ENCODE results near the gene ROCK2. TPM values are rescaled to one million over a fixed set of nuclear protein-coding genes. Genes with fewer than 3 reads are reported as not detected.

ROCK2 gene
- total RNA-seq, 1 donor from 2014 or later = 50.7 TPM

GRCh38 chr2:11310212-11310611 is 34.2 kb downstream of the ROCK2 start:
- peak; percentile 14 for DNase-seq (ENCODE audit: low read depth)

- no peak for DNase-seq (ENCODE audit: low read depth)
These were observed 34.7 kb downstream of the ROCK2 start for GRCh38 chr2:11309706-11310105.

GRCh38 chr2:11307764-11308415 is 36.5 kb downstream of the ROCK2 start:
- DNase-seq (ENCODE audit: low read depth) = no peak

- peak; percentile 21 for DNase-seq (ENCODE audit: low read depth)
These were observed 38.5 kb downstream of the ROCK2 start for GRCh38 chr2:11305958-11306357.

DNA sequence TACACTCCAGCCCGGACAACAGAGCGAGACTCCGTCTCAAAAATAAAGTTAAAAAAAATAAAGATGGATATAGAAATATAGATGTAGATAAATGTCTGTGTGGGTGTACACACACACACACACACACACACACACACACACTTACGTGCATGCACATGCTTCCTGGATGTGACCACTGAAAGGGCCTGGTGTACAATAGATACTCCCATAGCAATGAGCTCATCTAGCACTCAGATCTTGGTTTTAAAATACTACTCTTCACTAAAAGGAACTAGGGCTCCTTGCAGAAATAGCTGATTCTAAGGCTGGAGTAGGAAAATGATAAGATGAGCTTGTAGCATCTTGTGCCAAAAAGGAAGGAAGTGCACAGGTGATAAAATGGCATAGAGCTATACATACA is 39.1 kb downstream of the ROCK2 start:
- DNase-seq (ENCODE audit: low read depth) = no peak

- DNase-seq (ENCODE audit: low read depth) = no peak
These were observed 40.0 kb downstream of the ROCK2 start for GRCh38 chr2:11304476-11304875.

DNA sequence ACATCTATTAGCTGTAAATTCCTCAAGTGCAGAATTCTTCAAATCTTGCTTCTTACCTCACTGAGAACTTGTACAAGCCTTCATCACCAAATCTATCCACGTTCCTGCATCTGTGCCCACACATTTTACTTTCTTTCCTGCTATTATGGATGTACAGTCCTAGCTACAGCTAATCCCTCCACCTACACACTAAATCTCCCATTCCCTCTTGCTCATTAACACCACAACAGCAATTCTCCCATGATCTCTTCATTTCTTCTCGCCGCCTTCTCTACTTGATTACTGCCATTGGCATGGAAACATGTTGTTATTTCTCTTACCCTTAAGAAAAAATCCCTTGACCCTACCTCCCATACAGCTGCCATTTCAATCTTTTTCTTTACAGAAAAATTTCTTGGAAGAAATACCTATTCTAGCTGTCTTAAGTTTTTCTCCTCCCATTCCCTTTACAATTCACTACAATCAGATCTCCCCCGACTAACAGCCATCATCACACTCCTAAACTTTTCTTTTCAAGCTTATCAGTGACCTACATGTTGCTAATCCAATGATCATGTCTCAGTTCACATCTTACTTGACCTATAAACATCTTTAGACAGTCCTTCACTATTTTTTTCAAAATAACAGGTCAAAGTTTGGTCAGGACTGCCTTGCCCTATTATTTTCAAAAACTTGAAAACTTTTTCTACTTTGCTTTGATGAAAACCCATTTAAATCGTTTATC is 41.0 kb downstream of the ROCK2 start:
- no peak for DNase-seq (ENCODE audit: low read depth)

GRCh38 chr2:11299439-11299838 is 45.0 kb downstream of the ROCK2 start:
- DNase-seq (ENCODE audit: low read depth) = no peak

- DNase-seq (ENCODE audit: low read depth) = no peak
These were observed 45.8 kb downstream of the ROCK2 start for GRCh38 chr2:11298592-11298991.

GRCh38 chr2:11296401-11296800 is 48.0 kb downstream of the ROCK2 start:
- no peak for DNase-seq (ENCODE audit: low read depth)

DNA sequence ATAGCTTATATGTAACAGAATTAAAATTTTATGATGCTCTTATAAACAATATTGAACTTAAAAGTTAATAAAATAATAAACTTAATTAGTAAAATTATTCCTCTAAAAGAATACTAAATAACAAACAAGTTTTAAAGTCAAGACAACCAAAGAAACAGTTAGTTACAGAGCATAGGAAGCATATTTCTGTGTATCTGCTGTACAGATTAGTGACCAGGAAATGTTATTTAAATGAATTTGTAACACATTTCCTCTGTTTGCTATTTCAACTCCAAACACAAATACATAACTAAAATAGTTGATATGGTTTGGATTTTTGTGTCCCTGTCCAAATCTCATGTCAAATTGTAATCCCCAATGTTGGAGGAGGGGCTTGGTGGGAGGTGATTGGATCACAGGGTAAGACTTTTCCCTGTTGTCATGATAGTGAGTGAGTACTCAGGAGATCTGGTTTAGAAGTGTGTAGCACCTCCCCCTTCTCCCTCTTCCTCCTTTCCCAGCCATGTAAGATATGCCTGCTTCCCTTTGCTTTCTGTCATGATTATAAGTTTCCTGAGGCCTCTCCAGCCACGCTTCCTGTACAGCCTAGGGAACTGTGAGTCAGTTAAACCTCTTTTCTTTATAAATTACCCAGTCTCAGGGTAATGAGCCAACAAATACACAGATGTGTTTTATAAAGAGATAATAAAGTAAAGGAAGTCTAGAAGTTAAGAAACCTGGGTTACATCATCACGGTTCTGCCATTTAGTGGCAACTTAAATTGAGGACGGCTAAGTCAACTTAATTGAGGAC is 51.8 kb downstream of the ROCK2 start:
- DNase-seq (ENCODE audit: low read depth) = no peak

GRCh38 chr2:11290713-11291112 is 53.7 kb downstream of the ROCK2 start:
- no peak for DNase-seq (ENCODE audit: low read depth)

DNA sequence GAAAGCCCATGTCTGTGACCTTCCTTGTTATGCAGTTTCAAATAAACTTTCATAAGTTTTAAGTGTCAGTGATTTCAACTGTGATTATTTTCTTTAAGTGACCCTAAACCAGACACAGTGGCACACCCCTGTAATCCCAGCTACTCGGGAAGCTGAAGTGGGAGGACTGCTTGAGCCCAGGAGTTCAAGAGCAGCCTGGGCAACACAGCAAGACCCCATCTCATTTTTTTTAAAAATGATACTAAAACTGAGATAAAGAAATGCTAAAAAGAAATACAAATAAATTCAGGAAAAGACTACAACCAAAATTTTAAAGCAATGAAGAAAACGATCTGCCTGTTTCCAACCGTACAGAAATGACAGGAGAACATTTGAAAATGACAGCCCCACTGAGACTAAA is 54.2 kb downstream of the ROCK2 start:
- no peak for DNase-seq (ENCODE audit: low read depth)

- no peak for DNase-seq (ENCODE audit: low read depth)
These were observed 56.0 kb downstream of the ROCK2 start for GRCh38 chr2:11288431-11288830.

DNA sequence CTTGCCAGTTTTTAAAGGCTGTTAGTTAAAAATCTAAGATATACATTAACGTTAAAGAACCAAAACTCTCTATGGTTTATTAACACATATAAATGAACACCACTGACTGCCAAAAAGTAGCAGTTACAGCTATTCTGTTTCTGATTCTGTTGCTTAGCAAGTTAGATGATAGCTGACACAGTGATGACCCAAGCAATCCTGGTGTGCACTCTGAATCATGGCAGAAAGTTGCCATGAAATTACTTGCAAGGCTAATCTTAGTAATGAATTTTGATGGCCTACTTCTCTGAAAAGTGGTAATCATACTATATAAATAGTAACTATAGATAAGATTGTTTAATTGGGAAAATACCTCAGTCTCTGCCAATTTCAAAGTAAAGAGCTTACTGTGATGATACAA is 57.7 kb downstream of the ROCK2 start:
- DNase-seq (ENCODE audit: low read depth) = peak; percentile 22

- DNase-seq (ENCODE audit: low read depth) = no peak
These were observed 58.1 kb downstream of the ROCK2 start for GRCh38 chr2:11286323-11286722.

DNA sequence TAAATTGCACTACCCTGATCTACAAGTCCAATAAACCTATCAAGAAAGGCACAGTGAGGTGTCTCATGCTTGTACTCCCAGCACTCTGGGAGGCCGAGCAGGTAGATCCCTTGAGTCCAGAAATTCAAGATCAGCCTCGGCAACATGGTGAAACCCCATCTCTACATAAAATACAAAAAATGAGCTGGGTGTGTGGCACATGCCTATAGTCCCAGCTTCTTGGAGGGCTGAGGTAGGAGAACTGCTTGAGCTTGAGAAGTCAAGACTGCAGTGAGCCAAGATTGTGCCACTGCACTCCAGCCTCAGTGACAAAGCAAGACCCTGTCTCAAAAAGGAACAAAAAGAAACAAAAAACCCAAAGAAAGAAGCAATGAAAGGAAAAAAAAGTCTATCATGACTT is 58.9 kb downstream of the ROCK2 start:
- DNase-seq (ENCODE audit: low read depth) = no peak

DNA sequence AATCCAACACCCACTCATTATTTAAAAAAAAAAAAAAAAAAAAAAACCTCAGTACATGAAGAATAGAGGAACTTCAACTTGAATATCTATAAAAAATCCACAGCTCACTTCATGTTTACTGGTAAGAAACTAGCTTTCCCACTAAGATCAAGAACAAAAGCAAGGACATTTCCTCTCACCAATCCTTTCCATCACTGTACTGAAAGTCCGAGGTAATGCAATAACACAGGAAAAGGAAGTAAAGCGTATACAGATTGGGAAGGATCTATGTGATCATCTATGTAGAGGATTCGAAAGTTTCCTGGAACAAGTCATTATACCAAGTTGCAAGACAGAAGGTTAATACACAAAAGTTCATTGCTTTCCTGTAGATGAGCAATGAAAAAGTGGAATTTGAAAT is 63.2 kb downstream of the ROCK2 start:
- no peak for DNase-seq (ENCODE audit: low read depth)

GRCh38 chr2:11280713-11281112 is 63.7 kb downstream of the ROCK2 start:
- DNase-seq (ENCODE audit: low read depth) = no peak

- DNase-seq (ENCODE audit: low read depth) = no peak
These were observed 65.0 kb downstream of the ROCK2 start for GRCh38 chr2:11279398-11279797.

DNA sequence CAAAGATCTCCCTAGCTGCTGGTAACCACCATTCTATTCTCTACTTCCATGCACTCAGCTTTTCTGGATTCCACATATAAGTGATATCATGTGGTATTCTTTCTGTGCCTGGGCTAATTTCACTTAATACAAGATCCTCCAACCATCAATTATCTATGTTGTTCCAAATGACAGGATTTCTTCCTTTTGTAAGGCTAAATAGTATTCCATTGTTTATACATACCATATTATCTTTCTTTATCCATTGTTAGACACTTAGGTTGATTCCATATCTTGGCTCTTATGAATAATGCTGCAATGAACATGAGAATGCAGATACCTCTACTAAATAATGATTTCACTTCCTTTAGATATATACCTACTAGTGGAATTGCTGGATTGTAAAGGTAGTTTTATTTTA is 66.2 kb downstream of the ROCK2 start:
- DNase-seq (ENCODE audit: low read depth) = no peak

GRCh38 chr2:11275910-11276309 is 68.5 kb downstream of the ROCK2 start:
- DNase-seq (ENCODE audit: low read depth) = no peak

- DNase-seq (ENCODE audit: low read depth) = peak; percentile 64
These were observed 73.5 kb downstream of the ROCK2 start for GRCh38 chr2:11270891-11271290.

Data from renal cortical epithelial cell (primary cell).